ENCODE measurements around the gene PDE6A.
"Not testable (repeated sequence)": the region's sequence is repeated elsewhere in the genome, so short reads cannot be mapped to it uniquely, and the experiment has no call there.

The PDE6A gene

DNA sequence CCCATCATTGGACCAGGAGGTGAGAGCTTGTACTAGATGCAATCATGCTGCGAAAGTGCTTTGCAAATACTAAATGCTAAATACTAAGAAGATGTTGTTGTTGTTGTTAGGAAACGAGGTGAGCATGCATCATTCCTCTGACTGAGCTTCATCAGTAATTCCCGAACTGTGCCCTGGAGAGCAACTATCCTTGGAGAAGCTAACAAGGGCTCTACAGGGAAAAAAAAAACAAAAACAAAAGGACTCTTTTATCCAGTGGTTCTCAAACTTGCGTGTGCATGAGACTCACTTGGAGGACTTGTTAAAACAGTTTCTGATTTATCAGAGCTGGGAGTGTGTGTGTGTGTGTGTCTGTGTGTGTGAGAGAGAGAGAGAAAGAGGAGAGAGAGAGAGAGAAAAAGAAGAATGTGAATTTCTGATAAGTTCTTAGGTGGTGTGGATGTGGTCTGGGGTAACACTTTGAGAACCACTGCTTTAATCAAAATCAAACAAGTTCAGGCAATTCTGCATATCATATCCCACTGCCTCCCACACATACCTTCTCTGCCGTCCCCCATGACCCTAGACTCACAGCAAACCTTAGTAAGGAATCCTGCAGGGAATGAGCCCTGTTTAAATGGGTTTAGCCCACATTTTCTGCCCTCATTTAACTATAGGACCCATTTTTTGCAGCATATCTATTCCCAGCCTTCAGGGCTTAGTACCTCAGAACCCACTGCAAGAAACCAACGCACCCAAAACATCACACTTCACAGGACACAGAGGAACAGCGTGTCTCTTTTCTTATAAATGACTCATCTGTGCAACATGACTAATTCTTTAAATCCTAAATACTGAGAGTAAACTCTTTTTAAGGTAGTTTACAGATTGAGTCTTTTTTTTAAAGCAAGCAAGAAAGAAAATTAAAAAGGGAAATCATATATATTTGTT is 48.9 kb downstream of the PDE6A start:
- no peak for DNase-seq (ENCODE audit: low spot score)

DNA sequence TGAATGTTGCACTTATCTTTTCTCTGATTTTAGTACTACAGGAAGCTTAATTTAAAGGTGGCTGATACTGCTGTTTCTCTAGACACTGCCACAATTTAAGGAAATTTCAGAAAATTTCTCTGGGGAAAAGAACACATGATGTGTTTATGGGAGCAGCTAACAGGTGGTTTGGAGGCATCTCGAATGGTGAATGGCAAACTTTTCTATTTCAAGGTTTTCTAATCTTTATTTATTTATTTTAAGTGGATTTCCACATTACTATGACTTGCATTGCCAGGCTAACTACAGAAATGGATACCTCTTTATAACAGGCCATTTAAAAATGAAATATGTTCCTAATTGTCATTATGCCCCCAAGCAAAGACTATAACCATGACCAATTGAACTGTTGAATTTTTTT is 50.4 kb downstream of the PDE6A start:
- DNase-seq (ENCODE audit: low spot score), result no peak

DNA sequence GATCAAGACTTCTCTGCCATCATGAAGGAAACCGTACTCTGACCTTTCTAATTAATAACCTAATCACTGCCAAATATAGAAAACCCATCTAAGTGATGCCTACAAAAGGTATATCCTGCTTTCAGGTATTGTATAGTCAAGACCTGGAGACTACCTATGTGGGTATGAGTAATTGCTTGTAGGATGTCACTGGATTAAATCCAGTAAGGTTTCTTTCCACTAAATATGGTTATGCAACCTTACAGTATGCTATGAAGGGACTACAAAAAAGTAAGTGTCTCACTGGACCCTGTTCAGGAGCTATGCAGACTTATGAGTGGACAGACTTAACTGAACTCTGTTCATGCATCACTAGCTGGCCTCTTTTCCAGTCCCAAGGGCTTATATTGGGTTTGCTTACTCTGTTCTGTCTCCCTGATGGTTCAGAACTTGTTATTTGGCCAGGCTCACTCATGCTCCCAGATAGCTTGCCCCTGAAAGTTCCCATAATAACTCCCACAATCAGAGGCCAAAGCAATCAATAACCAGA is 51.1 kb downstream of the PDE6A start:
- no peak for DNase-seq (ENCODE audit: low spot score)

DNA sequence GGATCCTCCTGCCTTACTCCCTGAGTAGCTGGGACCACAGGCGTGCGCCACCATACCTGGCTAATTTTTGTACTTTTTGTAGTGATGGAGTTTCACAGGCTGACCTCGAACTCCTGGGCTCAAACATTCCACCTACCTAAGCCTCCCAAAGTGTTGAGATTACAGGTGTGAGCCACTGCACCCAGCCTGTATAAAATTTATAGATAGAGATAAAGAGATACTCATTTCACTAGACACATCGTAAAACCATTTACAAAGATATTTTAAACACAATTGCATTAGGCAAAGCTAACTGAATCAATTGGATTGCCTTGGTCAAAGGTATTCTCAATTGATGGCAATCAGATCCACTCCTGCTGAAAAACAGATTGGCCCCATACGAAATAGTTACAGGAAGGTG is 52.0 kb downstream of the PDE6A start:
- DNase-seq (ENCODE audit: low spot score), result no peak

DNA sequence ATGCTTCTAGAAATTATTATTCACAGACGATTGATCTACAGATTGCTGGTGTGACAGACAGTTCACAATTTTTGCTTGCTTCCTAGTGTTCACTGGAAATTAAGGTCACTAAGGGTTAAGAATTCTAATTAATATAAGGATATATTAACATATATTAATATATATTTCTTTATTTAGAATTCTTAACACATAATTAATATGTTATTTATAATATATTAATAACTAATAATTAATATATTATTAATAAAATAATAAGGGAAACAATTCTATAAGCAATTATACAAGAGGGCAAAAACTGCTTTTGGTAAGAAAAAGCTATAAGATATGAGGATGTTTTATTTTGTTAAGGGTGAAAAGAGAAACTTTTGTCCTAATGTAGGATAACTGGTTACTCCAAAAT is 56.3 kb downstream of the PDE6A start:
- no peak for DNase-seq (ENCODE audit: low spot score)

DNA sequence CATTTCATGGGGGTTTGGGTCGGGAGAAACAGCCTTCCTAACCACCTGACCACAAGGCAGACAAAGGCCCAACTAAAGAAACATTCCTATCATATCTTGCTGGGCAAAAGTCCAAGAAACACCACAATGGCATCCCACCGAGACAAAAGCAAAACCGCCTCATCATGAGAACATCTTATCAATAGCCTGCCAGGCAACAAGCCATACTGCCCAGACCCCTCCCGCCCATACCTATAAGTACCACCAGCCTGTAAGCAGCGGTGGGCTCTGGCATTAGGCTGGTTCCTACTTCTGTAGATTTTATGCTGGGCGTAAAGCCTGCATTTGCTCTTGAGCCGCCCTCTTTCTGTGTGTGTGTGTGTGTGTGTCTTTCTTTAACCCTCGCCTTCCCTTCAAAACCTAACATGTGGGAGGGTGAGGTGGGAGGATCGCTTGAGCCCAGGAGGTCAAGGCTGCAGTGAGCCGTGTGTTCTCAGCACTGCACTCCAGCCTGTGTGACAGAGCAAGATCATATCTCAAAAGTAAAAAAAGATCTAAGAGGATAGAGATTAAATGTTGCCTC is 56.9 kb downstream of the PDE6A start:
- no peak for DNase-seq (ENCODE audit: low spot score)

DNA sequence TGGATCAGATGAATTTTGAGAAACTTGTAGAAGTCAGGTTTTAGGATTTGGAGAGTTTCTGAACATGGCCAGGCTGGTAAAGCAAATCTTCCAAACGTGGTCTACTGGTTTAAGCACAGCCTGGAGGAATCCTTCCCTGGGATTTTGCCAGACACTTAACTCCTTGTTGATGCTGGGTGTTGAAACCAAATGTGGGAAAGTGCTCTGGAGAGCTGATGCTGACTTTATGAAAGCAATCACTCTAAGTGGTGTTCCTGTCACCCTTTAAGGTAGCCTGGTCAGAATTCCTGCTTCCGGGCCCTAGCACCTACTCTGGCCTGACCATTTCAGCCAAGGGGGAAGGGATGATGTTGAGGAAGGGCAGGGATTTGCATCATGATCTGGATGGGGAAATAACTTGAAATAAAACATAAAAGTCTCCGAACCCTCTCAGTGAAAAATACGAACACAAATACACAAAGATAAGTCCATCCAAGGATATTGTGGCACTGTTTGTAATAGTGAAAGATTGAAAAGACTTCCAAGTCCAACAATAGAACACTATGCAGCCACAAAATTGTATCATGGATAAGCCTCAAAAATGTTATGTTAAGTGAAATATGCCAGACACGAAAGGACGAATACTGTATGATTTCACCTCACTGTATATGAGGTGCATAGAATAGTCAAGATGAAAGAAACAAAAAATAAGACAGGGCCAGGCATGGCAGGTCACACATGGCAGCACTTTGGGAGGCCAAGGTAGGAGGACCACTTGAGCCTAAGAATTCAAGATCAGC is 57.7 kb downstream of the PDE6A start:
- no peak for DNase-seq (ENCODE audit: low spot score)

DNA sequence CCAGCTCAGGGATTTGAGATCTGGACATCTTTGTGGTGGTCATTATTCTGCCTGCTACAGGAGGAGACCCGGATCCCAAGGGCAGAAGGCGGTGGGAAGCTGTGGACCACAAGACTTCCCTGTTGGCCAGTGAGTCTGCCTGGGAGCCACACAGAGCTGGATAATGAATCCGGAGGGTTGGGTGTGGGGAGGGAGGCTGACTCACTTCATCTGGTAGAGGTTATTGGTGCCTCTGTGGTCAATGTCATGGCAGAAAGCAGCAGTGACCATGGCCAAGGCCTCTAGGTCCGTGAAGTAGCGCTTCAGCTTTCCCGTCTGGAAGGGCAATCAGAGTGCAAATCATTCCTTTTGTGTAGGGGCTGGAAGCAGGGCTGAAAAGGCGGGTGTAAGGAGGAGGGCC is 58.5 kb downstream of the PDE6A start:
- no peak for DNase-seq (ENCODE audit: low spot score)

DNA sequence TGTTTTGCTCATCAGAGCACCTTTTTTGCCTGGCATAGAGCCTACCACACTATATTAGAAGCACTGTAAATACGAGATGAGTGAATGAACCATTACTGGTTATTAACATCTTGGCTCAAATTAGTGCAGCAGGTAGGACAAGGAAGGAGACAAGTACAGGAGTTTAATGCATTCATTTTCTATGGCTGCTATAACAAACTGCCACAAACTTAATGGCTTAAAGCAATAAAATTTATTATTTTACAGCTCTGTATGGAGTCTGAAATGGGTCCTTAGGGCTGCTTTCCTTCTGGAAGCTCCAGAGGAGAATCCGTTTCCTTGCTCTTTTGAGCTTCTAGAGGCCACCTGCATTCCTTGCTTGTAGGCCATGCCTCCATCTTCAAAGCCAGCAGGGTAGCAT is 59.1 kb downstream of the PDE6A start:
- DNase-seq (ENCODE audit: low spot score), result no peak

DNA sequence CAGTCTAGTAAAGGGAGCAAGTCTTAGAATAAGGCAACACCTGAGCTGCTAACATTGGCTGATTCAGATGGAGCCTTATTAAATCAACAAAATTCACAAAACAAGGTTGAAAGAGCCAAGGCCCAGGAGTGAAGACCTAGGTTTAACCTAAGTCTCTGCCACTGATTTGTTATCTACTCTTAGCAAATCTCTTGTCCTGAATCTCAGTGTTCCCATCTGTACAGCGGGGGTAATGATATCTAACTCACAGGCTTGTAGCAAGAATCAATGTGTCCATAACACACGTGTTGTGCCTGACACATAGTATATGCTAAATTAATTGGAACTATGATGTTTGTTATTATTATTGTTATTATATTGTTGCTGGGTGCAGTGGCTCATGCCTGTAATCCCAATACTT is 61.0 kb downstream of the PDE6A start:
- no peak for DNase-seq (ENCODE audit: low spot score)

DNA sequence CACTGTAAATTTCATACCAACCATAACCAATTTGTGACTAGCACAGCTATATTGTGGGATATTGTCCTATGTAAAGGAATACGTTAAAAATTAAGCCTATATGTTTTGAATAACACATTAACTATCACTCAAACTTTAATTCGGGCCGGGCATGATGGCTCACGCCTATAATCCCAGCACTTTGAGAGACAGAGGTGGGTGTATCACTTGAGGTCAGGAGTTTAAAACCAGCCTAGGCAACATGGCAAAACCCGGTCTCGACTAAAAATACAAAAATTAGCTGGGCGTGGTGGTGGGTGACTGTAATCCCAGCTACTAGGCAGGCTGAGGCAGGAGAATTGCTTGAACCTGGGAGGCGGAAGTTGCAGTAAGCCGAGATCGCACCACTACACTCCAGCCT is 62.0 kb downstream of the PDE6A start:
- not testable (repeated sequence) for DNase-seq (ENCODE audit: low spot score)

DNA sequence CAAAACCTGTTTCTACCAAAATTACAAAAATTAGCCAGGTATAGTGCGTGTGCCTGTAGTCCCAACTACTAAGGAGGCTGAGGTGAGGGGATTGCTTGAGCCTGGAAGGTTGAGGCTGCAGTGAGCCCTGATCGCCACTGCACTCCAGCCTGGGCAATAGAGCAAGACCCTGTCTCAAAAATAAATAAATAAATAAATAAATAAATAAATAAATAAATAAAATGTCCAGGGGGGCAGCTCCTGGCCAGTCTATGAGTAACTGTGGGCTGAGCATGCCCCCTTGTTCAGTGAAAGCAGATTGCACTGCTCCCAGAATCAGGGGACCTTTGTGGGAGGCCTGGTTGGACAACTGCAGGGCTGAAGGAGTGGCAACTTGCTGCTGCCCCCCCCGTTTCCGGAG is 62.7 kb downstream of the PDE6A start:
- DNase-seq (ENCODE audit: low spot score), result no peak

DNA sequence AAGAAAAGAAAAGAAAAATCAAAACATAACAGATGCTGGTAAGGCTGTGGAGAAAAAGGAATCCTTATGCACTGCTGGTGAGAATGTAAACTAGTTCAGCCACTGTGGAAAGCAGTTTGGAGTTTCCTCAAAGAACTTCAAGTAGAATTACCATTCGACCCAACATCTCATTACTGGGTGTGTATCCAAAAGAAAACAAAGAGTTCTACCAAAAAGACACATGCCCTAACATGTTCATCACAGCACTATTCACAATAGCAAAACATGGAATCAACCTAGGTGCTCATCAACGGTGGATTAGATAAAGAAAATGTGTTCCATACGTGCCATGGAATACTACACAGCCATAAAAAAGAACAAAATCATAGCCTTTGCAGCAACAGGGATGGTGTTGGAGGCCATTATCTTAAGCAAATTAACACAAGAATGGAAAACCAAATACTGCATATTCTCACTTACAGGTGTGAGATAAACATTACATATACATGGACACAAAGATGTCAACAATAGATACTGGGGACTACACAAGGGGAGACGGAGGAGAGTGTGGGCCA is 63.4 kb downstream of the PDE6A start:
- no peak for DNase-seq (ENCODE audit: low spot score)

DNA sequence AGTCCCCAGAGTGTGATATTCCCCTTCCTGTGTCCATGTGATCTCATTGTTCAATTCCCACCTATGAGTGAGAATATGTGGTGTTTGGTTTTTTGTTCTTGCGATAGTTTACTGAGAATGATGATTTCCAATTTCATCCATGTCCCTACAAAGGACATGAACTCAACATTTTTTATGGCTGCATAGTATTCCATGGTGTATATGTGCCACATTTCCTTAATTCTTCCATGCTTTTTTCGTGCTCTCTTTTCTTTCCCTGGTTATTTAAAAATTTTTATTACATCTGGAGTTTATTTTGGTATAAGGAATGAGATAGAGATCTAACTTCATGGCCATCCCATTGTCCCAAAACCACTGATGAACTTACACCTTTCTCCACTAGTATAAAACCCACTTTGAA is 65.0 kb downstream of the PDE6A start:
- not testable (repeated sequence) for DNase-seq (ENCODE audit: low spot score)

DNA sequence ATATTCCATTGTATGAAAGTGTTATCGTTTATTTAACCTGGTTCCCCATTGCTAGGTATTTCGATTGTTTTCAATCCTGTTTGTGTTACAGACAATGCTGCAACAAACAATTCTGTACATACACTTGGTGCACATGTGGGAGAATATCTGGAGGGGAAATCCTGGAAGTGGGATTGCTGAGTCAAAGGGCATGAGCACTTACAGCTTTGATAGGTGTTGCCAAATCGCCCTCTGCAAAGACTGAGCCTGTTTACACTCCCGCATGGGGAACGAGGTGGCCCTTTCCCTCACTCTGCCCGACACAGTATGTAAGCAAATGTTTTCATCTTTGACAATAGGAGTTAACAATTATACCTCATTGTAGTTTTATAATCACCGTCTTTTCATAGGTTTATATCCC is 66.2 kb downstream of the PDE6A start:
- no peak for DNase-seq (ENCODE audit: low spot score)

DNA sequence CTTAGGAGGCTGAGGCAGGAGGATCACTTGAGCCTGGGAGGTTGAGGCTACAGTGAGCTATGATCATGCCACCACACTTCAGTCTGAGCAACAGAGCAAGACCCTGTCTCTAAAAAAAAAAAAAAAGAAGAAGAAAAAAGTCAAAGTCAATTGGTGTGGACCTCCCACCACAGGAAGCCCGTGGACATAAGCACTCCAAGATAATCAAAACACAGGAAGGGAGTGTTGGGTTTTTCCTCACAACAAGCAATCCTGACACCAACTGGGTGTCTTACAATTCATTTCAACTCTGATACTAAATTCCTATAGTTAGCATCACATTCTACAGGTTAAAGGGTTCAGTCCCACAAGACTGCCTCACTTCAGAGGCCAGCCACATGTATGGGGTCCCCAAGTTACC is 70.7 kb downstream of the PDE6A start:
- DNase-seq (ENCODE audit: low spot score), result no peak

DNA sequence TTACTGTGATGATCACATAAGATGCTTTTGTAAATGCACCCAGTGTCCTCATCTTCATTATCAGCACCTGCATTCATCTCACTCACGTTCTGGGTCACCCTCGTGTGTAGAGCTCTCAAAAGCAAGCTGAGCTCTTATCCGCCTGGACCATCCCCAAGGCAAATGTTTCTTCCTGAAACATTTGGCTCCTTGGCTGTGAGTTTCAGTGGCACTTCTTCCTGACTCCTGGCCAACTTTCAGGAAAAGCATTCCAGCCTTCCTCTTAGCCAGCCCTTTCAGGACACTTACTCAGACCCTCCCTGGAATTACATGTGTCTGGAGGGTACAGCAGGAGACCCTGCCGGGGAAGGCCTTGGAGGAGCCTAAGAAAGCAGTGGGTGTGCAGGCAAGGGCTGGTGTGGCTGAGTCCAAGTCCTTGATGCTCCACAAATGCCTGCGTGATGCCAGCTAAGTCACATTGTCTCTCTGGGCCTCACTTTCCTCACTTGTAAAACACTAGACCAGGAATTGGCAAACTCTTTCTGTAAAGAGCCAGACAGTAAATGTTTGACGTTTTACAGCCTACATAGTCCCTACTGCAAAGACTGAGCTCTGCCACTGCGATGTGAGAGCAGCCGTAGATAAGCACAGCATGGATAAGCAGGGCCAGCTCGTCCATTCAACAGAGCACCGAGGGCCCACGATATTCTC is 72.1 kb downstream of the PDE6A start:
- no peak for DNase-seq (ENCODE audit: low spot score)

DNA sequence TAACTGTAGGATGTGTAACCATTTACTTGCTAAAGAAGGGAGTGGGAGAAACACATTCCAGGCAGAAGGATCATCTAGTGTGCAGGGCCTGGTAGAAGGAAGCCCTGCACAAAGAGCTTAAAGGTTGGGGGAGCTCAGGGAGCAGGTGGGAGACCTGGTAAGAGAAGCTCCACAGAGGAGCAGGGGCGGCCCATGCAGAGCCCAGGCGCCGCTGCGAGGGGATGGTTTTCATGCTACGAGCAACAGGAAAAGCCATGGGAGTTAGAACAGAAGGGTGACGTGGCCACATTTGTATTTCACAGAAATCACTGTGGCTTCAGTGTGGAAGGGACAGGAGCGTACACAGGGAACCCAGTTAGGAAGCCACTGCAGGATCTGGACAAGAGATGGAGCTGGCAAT is 73.1 kb downstream of the PDE6A start:
- DNase-seq (ENCODE audit: low spot score), result no peak

DNA sequence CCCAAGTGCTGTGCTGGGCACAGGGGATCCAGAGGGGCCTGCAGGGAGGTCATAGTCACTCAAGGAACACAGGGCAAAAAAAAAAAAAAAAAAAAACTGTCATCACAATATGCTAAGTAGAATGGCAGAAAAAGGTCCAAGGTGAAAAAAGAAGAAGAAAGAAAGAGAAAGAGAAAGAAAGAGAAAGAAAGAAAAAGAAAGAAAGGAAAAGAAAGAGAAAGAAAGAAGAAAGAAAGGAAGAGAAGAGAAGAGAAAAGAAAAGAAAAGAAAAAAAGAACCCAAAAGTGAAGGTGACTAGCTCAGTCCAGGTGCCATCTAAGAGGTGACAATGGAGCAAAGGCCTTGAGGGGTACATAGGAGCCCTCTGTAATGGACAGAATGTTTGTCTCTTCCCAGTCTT is 73.9 kb downstream of the PDE6A start:
- DNase-seq (ENCODE audit: low spot score), result no peak

DNA sequence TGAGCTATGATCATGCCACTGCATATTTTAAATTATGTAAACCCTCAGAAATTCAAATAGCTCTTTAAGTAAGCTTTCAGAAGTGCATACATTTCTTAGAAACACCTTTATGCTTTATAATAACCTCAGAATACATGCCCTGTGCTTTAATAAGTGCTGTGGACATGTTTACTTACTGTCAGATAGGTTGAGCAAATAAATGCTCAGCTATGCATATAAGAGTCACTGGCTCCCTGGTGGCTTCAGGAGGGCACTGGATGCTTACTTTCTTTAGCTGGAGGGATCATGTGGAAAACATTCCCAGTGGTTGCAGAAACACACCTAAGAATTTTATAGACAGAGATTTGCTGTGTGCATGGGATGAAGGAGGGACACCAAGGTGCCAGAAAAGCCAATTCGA is 74.4 kb downstream of the PDE6A start:
- no peak for DNase-seq (ENCODE audit: low spot score)

DNA sequence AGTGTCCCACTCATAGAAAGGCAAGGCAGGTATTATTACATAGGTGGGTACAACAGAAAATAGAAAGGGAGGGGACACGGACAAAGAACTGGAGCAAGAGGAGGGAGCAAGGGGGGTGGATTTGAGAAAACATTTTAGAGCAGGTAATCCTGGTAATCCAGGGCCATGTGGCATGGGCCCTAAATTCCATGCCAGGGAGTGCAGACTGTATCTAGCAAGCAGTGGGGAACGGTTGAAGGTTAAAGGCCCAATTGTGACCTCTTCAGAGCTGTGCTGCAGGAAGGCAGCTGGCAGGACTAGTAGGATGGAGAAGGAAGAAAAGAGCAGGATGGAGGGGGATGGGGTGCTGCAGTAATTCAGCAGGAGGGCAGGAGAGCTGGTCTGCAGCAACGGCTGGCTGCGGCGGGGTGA is 75.2 kb downstream of the PDE6A start:
- no peak for DNase-seq (ENCODE audit: low spot score)

DNA sequence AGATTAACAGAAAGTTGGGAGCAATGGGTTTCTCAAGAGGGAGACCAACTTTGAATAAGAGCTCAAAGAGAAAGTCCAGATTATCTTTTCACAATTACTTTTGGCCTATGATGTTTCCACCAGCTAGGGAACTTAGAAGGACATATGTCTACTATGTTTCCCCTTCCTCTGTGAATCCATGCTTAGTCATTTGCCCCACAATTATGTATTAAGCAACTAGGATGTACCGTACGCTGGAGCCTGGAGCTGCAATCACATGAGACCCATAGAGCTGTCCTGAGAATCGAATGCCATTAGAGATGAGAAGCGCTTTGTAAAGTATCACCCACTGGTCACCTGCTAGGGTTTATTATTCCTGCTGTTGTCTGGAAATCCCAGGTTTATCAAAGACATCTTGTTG is 78.8 kb downstream of the PDE6A start:
- DNase-seq (ENCODE audit: low spot score), result no peak
